ENCODE results near the gene LSM6. TPM values are rescaled to one million over a fixed set of nuclear protein-coding genes. Genes with fewer than 3 reads are reported as not detected.

The LSM6 gene
- total RNA-seq, 3 donors from 2014 or later: 18.9 to 27.1 (median 22.2) TPM

DNA sequence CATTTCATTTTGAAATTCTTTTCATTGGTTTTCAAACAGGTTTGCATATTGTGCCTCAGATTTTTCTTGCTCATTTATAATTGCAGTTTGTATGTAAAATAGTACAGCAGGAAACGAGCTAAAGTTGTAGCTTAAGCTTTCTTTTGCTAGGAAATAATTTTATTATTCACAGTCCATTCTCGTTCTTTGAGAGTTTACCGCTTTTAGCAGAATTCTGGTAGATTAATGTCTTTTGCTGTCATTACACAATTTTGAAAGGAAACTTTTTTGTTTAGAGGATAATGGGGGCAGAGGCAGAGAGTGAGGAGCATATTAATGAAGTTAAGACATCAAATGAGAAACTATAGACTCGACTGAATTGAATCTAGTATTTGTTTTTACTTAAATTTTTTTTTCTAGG, 10.5 kb downstream of the LSM6 start:
- ATAC-seq: no peak
- H3K4me1 ChIP-seq (ENCODE audit: low read depth): no peaks in the 10 kb centered on the region

DNA sequence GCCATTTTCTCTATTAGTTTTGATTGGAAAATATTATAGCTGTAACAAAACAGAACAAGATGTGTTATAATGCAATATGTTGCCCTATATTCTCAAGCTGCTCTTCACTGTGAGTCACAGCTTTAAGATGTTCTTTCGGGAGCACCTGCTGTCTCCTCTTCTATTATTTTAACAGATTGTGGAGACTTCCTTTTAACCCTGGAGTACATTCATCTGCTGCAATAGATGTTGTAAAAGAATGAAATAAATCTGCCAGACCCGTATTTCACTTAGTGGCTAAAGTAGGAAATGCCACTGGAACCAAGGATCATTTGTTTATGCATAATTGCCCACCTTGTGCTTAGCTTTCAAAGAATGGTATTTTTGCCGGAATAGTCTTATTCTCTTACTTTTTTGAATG, 11.1 kb downstream of the LSM6 start:
- Histone ChIP-seq H3K9me3 (no peaks in the 10 kb centered on the region), H3K4me1 (ENCODE audit: low read depth) (no peaks in the 10 kb centered on the region), H3K36me3 (ENCODE audit: low read depth) (no peaks in the 10 kb centered on the region), H3K4me3 (no peak overlapping the region)
- DNase-seq (no peak), ATAC-seq (no peak)
- TF ChIP-seq, protein P1, sequence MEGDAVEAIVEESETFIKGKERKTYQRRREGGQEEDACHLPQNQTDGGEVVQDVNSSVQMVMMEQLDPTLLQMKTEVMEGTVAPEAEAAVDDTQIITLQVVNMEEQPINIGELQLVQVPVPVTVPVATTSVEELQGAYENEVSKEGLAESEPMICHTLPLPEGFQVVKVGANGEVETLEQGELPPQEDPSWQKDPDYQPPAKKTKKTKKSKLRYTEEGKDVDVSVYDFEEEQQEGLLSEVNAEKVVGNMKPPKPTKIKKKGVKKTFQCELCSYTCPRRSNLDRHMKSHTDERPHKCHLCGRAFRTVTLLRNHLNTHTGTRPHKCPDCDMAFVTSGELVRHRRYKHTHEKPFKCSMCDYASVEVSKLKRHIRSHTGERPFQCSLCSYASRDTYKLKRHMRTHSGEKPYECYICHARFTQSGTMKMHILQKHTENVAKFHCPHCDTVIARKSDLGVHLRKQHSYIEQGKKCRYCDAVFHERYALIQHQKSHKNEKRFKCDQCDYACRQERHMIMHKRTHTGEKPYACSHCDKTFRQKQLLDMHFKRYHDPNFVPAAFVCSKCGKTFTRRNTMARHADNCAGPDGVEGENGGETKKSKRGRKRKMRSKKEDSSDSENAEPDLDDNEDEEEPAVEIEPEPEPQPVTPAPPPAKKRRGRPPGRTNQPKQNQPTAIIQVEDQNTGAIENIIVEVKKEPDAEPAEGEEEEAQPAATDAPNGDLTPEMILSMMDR (IDR thresholded peaks at IDR 0.05): no peak
- intact Hi-C loops (cut with DNase I, micrococcal nuclease): no loop called here

More for the DNA sequence above, 10.5 kb downstream of the LSM6 start:
- TF ChIP-seq, protein P1 (IDR thresholded peaks at IDR 0.05): no peak
- no peak for DNase-seq
- Histone ChIP-seq H3K4me3 (no peak overlapping the region), H3K36me3 (ENCODE audit: low read depth) (no peaks in the 10 kb centered on the region), H3K9me3 (no peaks in the 10 kb centered on the region)
- intact Hi-C loops (cut with DNase I, micrococcal nuclease): no loop called here

DNA sequence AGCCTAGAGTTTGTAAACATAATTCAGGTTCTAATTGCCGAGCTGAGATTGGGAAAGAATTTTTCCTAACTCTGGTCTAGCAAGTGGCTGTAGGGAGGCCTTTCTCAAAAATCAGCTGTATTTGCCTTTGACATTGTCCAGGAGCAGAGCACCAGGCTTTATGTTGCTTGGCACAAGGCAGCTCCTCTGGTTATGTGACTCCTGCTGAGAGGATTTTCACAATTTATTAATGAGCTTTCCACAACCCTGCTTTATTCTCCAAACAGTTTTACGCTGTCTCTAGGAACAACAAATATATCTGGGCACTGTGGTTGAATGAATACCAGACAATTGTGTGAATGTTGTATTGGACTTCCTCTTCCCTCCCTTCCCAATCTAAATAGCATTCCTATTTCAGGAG, 14.9 kb downstream of the LSM6 start:
- TF ChIP-seq, protein P1 (IDR thresholded peaks at IDR 0.05): no peak
- intact Hi-C loops (cut with DNase I, micrococcal nuclease): no loop called here
- ATAC-seq (no peak), DNase-seq (no peak)
- H3K9me3 ChIP-seq: no peaks in the 10 kb centered on the region
- no peaks in the 10 kb centered on the region for H3K4me1 ChIP-seq (ENCODE audit: low read depth)
- no peak overlapping the region for H3K4me3 ChIP-seq
- no peaks in the 10 kb centered on the region for H3K36me3 ChIP-seq (ENCODE audit: low read depth)

DNA sequence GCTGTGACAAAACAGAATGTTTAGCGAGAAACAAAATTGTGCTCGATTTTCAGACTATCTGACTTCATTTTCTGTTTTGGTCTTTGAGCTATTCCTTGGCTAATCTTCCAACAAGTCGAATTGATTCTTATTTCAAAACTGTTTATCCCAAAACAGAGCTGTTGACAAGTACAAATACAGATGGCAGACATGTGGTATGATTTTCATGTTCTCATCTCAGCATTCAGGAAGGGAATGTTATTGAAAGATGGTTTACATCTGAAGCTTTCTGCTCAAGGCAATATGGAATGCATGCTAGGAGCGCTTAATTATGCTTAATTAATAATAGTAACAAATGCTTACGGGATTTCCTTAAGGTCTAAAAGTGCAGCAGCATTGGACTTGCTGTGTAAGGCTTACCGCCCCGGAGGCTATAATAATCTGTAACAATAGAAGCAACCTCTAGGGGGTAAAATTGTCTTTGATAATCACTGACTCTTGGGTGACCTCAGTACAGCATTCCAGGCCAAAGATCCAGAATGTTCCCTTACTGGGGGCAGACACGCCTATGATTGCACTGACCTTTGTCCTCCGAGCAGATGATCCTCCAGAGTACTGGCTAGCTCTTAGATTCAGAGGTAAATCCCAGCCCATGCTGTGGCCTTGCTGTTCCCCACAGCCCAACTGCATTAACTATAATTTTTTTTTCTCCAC, 16.4 kb downstream of the LSM6 start:
- TF ChIP-seq, protein P1 (IDR thresholded peaks at IDR 0.05): no peak
- peak; percentile 89 for ATAC-seq
- H3K4me1 ChIP-seq (ENCODE audit: low read depth): no peaks in the 10 kb centered on the region
- intact Hi-C loops (cut with DNase I, micrococcal nuclease): no loop called here
- no peaks in the 10 kb centered on the region for H3K36me3 ChIP-seq (ENCODE audit: low read depth)
- H3K4me3 ChIP-seq: no peak overlapping the region
- H3K9me3 ChIP-seq: no peaks in the 10 kb centered on the region
- DNase-seq: peak in 2 of 3 donors; percentile 25 to 70

DNA sequence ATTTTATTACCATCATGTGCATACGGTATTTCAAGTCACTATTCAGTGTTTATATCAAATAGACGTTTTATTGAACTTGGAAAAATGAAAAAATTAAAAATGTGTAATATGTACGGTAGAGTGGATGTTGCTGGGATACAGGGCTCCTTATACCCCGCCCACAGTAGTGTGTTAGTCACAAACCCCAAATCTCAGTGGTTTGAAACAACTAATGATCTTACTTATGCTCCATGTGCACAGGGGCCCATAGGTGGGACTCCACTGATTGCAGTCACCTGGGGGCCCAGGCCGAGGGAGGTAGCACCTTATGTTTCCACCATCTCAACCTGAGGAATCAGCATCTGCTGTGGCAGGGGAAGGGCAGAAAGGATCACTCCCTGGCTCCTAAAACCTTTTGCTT, 18.1 kb downstream of the LSM6 start:
- no peaks in the 10 kb centered on the region for H3K4me1 ChIP-seq (ENCODE audit: low read depth)
- ATAC-seq (no peak), DNase-seq (no peak)
- TF ChIP-seq, protein P1 (IDR thresholded peaks at IDR 0.05): no peak
- intact Hi-C loops (cut with DNase I, micrococcal nuclease): no loop called here
- no peak overlapping the region for H3K4me3 ChIP-seq
- H3K36me3 ChIP-seq (ENCODE audit: low read depth): no peaks in the 10 kb centered on the region
- H3K9me3 ChIP-seq: no peaks in the 10 kb centered on the region
